ENCODE data around the gene PABPN1. TPM values are rescaled to one million over a fixed set of nuclear protein-coding genes. Genes with fewer than 3 reads are reported as not detected.

PABPN1 gene
- total and polyA plus RNA-seq, 2 of the 13 experiments (the other 11 are each of a cell fraction or from before 2014, with no cell fraction given) = 233 to 524 TPM

- peak; percentile 75; the same call in 1 of the 2 replicates for TF ChIP-seq ATF6 (CRISPR knock-in tag; conservative IDR thresholded peaks at IDR 0.05)
- 0 out of 2 replicates have a peak, but pooled peaks have one; percentile 27 for TF ChIP-seq TRAFD1 (CRISPR knock-in tag; IDR thresholded peaks at IDR 0.05; ENCODE audit: borderline replicate concordance)
- TF ChIP-seq HMG20B (CRISPR knock-in tag; conservative IDR thresholded peaks at IDR 0.05) = peak; percentile 87
- peak; percentile 93; the same call in 1 of the 2 replicates for TF ChIP-seq SMAD9 (CRISPR knock-in tag; IDR thresholded peaks at IDR 0.05)
- peak; percentile 83 for TF ChIP-seq POLR2AphosphoS5 (IDR thresholded peaks at IDR 0.05; ENCODE audit: low read depth, low read length)
- no peak for TF ChIP-seq EZH2 (conservative IDR thresholded peaks at IDR 0.05; ENCODE audit: low read depth, low read length)
- TF ChIP-seq MXD1 (CRISPR knock-in tag; IDR thresholded peaks at IDR 0.05) = peak; percentile 97
- no peak for TF ChIP-seq ZFP82 (CRISPR knock-in tag; IDR thresholded peaks at IDR 0.05; ENCODE audit: borderline replicate concordance)
- peak; percentile 98; the same call in 1 of the 2 replicates for TF ChIP-seq SP140L (CRISPR knock-in tag; IDR thresholded peaks at IDR 0.05; ENCODE audit: borderline replicate concordance)
- 0 out of 2 replicates have a peak, but pooled peaks have one; percentile 1 for TF ChIP-seq STAG1 (CRISPR knock-in tag; IDR thresholded peaks at IDR 0.05)
- TF ChIP-seq ZNF839 (CRISPR knock-in tag; IDR thresholded peaks at IDR 0.05; ENCODE audit: borderline replicate concordance) = peak; percentile 90
- TF ChIP-seq ZNF740 (CRISPR knock-in tag; IDR thresholded peaks at IDR 0.05) = peak; percentile 39; the same call in 1 of the 2 replicates
- no peak for TF ChIP-seq HOXA3 (CRISPR knock-in tag; IDR thresholded peaks at IDR 0.05)
- TF ChIP-seq IKZF5 (CRISPR knock-in tag; IDR thresholded peaks at IDR 0.05) = peak; percentile 95; the same call in 1 of the 2 replicates
- peak; percentile 60; the same call in 2 of the 3 replicates for TF ChIP-seq MXI1 (IDR thresholded peaks at IDR 0.05; ENCODE audit: borderline replicate concordance, low read depth, low read length)
- no peak for TF ChIP-seq ZNF234 (CRISPR knock-in tag; conservative IDR thresholded peaks at IDR 0.05)
- peak; percentile 84 for TF ChIP-seq DRAP1 (CRISPR knock-in tag; IDR thresholded peaks at IDR 0.05)
- TF ChIP-seq MXD3 (CRISPR knock-in tag; IDR thresholded peaks at IDR 0.05) = peak; percentile 100
- TF ChIP-seq NR0B2 (CRISPR knock-in tag; IDR thresholded peaks at IDR 0.05) = peak; percentile 94
Observed at GRCh38 chr14:23301969-23302289, 19.3 kb upstream of the PABPN1 start (continued).
